ENCODE data around the gene AMOTL1. TPM values are rescaled to one million over a fixed set of nuclear protein-coding genes. Genes with fewer than 3 reads are reported as not detected.

The AMOTL1 gene, protein sequence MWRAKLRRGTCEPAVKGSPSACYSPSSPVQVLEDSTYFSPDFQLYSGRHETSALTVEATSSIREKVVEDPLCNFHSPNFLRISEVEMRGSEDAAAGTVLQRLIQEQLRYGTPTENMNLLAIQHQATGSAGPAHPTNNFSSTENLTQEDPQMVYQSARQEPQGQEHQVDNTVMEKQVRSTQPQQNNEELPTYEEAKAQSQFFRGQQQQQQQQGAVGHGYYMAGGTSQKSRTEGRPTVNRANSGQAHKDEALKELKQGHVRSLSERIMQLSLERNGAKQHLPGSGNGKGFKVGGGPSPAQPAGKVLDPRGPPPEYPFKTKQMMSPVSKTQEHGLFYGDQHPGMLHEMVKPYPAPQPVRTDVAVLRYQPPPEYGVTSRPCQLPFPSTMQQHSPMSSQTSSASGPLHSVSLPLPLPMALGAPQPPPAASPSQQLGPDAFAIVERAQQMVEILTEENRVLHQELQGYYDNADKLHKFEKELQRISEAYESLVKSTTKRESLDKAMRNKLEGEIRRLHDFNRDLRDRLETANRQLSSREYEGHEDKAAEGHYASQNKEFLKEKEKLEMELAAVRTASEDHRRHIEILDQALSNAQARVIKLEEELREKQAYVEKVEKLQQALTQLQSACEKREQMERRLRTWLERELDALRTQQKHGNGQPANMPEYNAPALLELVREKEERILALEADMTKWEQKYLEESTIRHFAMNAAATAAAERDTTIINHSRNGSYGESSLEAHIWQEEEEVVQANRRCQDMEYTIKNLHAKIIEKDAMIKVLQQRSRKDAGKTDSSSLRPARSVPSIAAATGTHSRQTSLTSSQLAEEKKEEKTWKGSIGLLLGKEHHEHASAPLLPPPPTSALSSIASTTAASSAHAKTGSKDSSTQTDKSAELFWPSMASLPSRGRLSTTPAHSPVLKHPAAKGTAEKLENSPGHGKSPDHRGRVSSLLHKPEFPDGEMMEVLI
- 83.4 and 92.2 TPM in 2 replicates for total RNA-seq

DNA sequence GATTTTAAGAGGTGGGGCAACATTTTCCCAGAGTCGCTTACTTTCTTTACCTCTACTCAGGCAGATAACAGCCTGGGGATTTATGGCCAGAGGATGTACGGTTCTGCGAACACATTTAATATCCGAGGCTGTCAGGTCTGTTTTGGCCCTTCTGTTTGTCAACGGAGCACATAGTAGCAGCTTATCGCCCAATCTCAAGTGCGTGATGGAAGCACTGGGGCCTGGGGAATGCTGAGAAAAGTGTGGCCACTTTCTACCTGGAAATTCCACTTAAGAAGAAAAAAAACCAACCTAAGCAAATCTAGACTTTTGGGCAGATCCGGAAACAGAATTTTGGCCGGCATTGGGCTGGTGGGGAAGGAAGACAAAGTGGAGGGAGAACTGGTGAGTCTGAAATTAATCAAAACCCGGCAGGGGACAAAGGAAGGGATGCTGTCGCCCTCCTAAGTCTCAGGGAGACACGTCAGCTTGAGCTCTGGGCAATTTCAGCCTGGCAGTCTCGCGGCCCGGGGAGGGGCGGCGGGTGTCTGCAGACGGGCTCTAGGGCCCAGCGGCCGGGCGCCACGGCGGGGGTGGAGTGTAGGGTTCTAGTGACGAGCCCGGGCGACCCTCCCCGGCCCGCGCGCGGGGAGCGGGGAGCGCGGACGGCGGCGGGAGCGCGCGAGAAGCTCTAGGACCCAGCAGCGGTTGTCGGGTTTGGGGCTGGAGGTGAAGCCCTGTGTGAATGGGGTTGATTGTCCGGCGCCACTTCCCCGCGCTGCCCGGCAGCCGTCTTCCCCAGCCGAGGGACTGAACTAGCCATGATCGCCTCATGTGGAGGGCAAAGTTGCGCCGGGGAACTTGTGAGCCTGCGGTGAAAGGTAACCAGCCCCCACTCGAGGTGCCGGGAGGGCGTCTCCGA is at the start of gene AMOTL1:
TSS of gene AMOTL1 (plus strand) at position 656 of the 901 bp plus-strand sequence. CDS start at position 812, 156 bp downstream.

Other genes with a start within 250 kb of the AMOTL1 start
- 2.0 and 2.4 TPM in 2 replicates for gene FUT4, start 224.4 kb upstream of the AMOTL1 start, total RNA-seq
- gene PIWIL4, start 201.0 kb upstream of the AMOTL1 start, total RNA-seq: 0.35 and 1.2 TPM in 2 replicates
- 32.5 and 35.9 TPM in 2 replicates for gene CWC15, start 205.2 kb downstream of the AMOTL1 start, total RNA-seq
- gene KDM4D, start 205.4 kb downstream of the AMOTL1 start, total RNA-seq: 1.3 and 1.4 TPM in 2 replicates

Measured in airway epithelial cell (primary cell).